CD4-positive, alpha-beta T cell (primary cell): Measurements from ENCODE around the gene ATG10. TPM values are rescaled to one million over a fixed set of nuclear protein-coding genes. Genes with fewer than 3 reads are reported as not detected.

Source experiments
- ATAC-seq: fragments of 200-7000 bp; cut with Tn5 transposase; one replicate; pipeline ENCODE4 v1.10.0; 2022; ENCODE audit warnings: mild to moderate bottlenecking; ENCODE audit not compliant: poor library complexity
- CTCF ChIA-PET: fragments of 350-600 bp; sonication (Branson Sonifier 250); formaldehyde crosslinking; loops from one replicate; lab custom pipeline; 2021; ENCODE audit warnings: antibody characterized with exemption, inconsistent platforms; lab: Charles Lee
- POLR2A ChIA-PET: fragments of 350-600 bp; sonication (Branson Sonifier 250); formaldehyde crosslinking; loops from one replicate; lab custom pipeline; 2021; ENCODE audit warnings: antibody characterized with exemption, inconsistent platforms; lab: Charles Lee
- DNase-seq, 14 experiments: peaks; one replicate each; pipeline ENCODE4 v3.0.0-alpha.2; 2013 to 2020; ENCODE audit warnings: mixed read lengths in 2 of 14
- H3K27ac ChIP-seq, 2 donors: one replicate each; pipeline versions ENCODE4 v1.5.1 to v1.7.0; 2013; ENCODE audit warnings: low read length in 2 of 2, low read depth in 1 of 2, mild to moderate bottlenecking in 1 of 2
- H3K27me3 ChIP-seq, 2 experiments: 1 replicate in 1 of 2; 2 replicates in 1 of 2; pipeline versions ENCODE4 v1.6.1 to v1.7.0; 2013; ENCODE audit warnings: low read length in 2 of 2, control low read depth in 1 of 2, mild to moderate bottlenecking in 1 of 2, moderate library complexity in 1 of 2; ENCODE audit not compliant: insufficient read depth in 2 of 2, control insufficient read depth in 1 of 2
- H3K36me3 ChIP-seq: one replicate; pipeline ENCODE4 v1.6.1; 2013; ENCODE audit warnings: low read length, control low read depth; ENCODE audit not compliant: insufficient read depth
- H3K4me1 ChIP-seq: one replicate; pipeline ENCODE4 v1.6.1; 2013; ENCODE audit warnings: low read length, control low read depth; ENCODE audit not compliant: insufficient read depth
- H3K4me3 ChIP-seq: one replicate; pipeline ENCODE4 v1.5.1; 2013; ENCODE audit warnings: mild to moderate bottlenecking, low read length, moderate library complexity
- H3K9me3 ChIP-seq, 2 experiments: 1 replicate in 1 of 2; 2 replicates in 1 of 2; pipeline versions ENCODE4 v1.6.1 to v1.7.0; 2013; ENCODE audit warnings: low read length in 2 of 2, mild to moderate bottlenecking in 2 of 2, control low read depth in 1 of 2, moderate library complexity in 1 of 2; ENCODE audit not compliant: control insufficient read depth in 1 of 2, insufficient read depth in 1 of 2
- H3K27ac Mint-ChIP-seq: one replicate; pipeline ENCODE4 v1.8.0; 2020; ENCODE audit warnings: mixed read lengths
- H3K27me3 Mint-ChIP-seq: one replicate; pipeline ENCODE4 v1.8.0; 2021; ENCODE audit warnings: mixed read lengths
- H3K36me3 Mint-ChIP-seq: one replicate; pipeline ENCODE4 v1.8.0; 2021; ENCODE audit warnings: low read depth, mixed read lengths
- H3K4me1 Mint-ChIP-seq: one replicate; pipeline ENCODE4 v1.8.0; 2021; ENCODE audit warnings: low read depth, mixed read lengths
- H3K4me3 Mint-ChIP-seq: one replicate; pipeline ENCODE4 v1.8.0; 2020; ENCODE audit warnings: mild to moderate bottlenecking, mixed read lengths
- H3K9me3 Mint-ChIP-seq: one replicate; pipeline ENCODE4 v1.8.0; 2020; ENCODE audit warnings: mixed read lengths
- intact Hi-C, 2 experiments: fragments of 100-400 bp; cut with DNase I in 1 of 2; cut with micrococcal nuclease in 1 of 2; formaldehyde crosslinking; loops; one replicate each; pipeline versions ENCODE4 v1.15.1 to v1.9.0; 2023 to 2025; cut with DNase I, micrococcal nuclease
- total RNA-seq, 174 experiments: library from RNA in 2 of 174; stranded (reverse) in 2 of 174; gene quantifications; one replicate each; pipeline ENCODE4 v1.2.3 and lab custom pipeline; 2021 to 2026
- TF ChIP-seq, protein P1 (sequence below): fragments of 200-600 bp; IDR thresholded peaks from one replicate; pipeline ENCODE4 v1.8.0; 2022; ENCODE audit warnings: antibody characterized with exemption, mild to moderate bottlenecking

The ATG10 gene
- total RNA-seq, 2 experiments from 2014 or later, result 4.7 to 5.3 TPM

DNA sequence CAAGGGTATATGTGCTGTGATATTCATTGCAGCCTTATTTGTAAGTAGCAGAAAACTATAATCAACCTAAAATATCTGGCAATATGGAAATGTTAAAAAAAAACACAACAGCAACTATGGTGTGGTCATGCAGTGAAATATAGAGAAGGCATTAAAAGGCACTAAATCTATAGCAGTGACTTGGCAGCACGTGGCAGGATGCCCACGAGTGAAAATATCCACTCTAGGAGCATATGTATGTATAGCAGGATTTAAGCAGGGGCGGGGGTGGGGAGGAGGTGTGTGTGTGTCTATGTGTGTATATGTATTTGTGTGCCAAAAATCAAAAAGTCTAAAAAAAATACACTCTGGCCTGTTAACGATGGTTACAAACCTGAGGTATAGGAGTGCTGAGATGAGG, 190.8 kb downstream of the ATG10 start:
- Histone ChIP-seq H3K4me3 (no peak overlapping the region), H3K27me3 (no peaks in the 10 kb centered on the region), H3K36me3 (no peaks in the 10 kb centered on the region), H3K27ac (no peak overlapping the region), H3K9me3 (no peaks in the 10 kb centered on the region), H3K4me1 (no peaks in the 10 kb centered on the region)
- no peaks in the 10 kb centered on the region for H3K36me3 Mint-ChIP-seq
- no peak for DNase-seq
- H3K27ac Mint-ChIP-seq, result no peak overlapping the region
- peaks cover 12% of the 10 kb centered on the region for H3K4me1 Mint-ChIP-seq
- TF ChIP-seq, protein P1, sequence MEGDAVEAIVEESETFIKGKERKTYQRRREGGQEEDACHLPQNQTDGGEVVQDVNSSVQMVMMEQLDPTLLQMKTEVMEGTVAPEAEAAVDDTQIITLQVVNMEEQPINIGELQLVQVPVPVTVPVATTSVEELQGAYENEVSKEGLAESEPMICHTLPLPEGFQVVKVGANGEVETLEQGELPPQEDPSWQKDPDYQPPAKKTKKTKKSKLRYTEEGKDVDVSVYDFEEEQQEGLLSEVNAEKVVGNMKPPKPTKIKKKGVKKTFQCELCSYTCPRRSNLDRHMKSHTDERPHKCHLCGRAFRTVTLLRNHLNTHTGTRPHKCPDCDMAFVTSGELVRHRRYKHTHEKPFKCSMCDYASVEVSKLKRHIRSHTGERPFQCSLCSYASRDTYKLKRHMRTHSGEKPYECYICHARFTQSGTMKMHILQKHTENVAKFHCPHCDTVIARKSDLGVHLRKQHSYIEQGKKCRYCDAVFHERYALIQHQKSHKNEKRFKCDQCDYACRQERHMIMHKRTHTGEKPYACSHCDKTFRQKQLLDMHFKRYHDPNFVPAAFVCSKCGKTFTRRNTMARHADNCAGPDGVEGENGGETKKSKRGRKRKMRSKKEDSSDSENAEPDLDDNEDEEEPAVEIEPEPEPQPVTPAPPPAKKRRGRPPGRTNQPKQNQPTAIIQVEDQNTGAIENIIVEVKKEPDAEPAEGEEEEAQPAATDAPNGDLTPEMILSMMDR, result no peak
- CTCF ChIA-PET, result no interaction called here
- H3K27me3 Mint-ChIP-seq, result no peaks in the 10 kb centered on the region
- no peak for ATAC-seq
- no peak overlapping the region for H3K4me3 Mint-ChIP-seq
- POLR2A ChIA-PET, result no interaction called here
- H3K9me3 Mint-ChIP-seq, result no peaks in the 10 kb centered on the region
- intact Hi-C loops, result loop anchor here in 1 of 2 experiments (10.0 kb wide), 1 partner anchor 408 kb away; the partner anchor contains the start of gene SSBP2

DNA sequence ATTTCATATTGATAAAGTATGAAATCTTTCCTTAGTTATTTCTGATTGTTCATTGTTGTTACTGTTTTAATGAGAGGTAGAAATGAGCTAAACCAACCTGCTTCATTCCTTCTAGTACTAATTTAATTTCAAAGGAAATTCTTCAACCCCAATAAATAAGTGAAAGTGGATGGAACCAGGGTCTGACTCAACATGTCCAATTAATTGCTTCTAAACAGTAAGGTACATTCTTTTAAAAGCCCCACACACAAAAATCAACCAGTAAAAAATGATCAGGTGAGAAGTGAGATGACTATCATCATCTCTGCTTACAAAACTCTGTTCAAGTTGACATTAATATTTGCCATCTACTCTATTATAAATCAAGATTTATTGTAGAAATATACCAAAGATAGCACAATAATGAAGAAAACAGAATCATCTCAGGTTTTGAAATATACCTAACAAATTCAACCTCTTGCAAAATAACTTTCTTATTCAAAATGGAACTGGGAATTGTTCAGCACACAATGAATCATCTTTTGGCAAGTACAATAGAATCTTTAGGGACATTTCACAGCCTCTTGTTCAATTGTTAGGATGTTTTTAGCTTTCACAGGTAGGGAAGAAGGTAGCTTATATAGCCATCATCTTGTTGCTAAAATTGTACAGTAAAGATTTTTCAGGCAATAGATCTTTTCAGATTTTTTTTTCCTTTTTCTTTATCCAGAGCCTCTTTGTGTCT, 191.8 kb downstream of the ATG10 start:
- H3K36me3 Mint-ChIP-seq, result no peaks in the 10 kb centered on the region
- ChIA-PET POLR2A (interaction anchor here (2.7 kb wide), 1 partner anchor 413 kb away, joined by 14 read pairs; the partner anchor contains the start of gene SSBP2), CTCF (interaction anchor here (1.7 kb wide), 1 partner anchor 15 kb away, joined by 3 read pairs; no protein-coding TSS in a partner anchor)
- Histone ChIP-seq H3K9me3 (no peaks in the 10 kb centered on the region), H3K27me3 (no peaks in the 10 kb centered on the region), H3K36me3 (no peaks in the 10 kb centered on the region), H3K4me1 (no peaks in the 10 kb centered on the region), H3K27ac (no peak overlapping the region), H3K4me3 (no peak overlapping the region)
- DNase-seq (no peak), ATAC-seq (no peak)
- H3K4me1 Mint-ChIP-seq, result peaks cover 12% of the 10 kb centered on the region
- H3K27me3 Mint-ChIP-seq, result no peaks in the 10 kb centered on the region
- TF ChIP-seq, protein P1, result no peak
- H3K27ac Mint-ChIP-seq, result no peak overlapping the region
- no peaks in the 10 kb centered on the region for H3K9me3 Mint-ChIP-seq
- intact Hi-C loops, result loop anchor here (1.0 to 10.0 kb wide), 3 partner anchors 409 to 738 kb away; partner anchors contain the start of gene SSBP2 (in 1 of the 2)
- no peak overlapping the region for H3K4me3 Mint-ChIP-seq

DNA sequence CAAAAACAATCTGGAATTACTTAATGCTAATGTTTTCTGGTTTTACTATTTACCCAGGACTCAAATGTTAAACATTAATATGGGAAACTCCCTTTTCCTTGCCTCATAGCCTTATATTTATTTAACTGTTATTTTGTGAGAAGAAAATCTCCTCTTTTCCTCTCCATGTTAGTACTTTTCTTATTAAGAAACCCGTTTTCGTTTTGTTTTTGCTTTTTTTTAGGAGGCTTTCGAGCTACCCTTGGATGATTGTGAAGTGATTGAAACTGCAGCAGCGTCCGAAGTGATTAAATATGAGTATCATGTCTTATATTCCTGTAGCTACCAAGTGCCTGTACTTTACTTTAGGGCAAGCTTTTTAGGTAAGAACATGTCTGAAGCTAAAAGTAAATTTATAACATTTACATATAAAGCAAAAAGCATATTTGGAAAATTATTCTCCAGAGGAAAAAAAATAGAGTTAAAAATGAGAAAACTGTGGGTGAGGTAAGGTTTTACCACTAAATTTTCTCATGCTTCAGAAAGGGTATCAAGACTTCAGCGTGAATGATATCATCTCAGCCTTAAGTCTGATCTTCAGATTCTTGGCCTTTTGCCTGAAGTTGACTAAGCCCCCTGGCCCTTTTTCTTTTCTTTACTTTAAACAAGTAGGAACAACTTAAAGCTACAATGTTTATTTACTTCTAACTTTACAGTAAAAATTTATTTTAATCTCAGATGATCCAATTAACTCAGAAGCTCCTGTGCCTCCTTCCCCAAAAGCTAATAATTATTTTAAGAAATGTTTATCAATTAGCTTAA, 192.6 kb downstream of the ATG10 start:
- TF ChIP-seq, protein P1, result no peak
- no peaks in the 10 kb centered on the region for H3K9me3 Mint-ChIP-seq
- no peak overlapping the region for H3K27ac ChIP-seq
- H3K36me3 ChIP-seq, result no peaks in the 10 kb centered on the region
- H3K4me3 ChIP-seq, result no peak overlapping the region
- DNase-seq, result no peak
- ATAC-seq, result no peak
- POLR2A ChIA-PET, result interaction anchor here (2.7 kb wide), 1 partner anchor 413 kb away, joined by 14 read pairs; the partner anchor contains the start of gene SSBP2
- no peak overlapping the region for H3K27ac Mint-ChIP-seq
- H3K36me3 Mint-ChIP-seq, result no peaks in the 10 kb centered on the region
- no peaks in the 10 kb centered on the region for H3K4me1 ChIP-seq
- CTCF ChIA-PET, result interaction anchor here (0.8 to 1.7 kb wide), 3 partner anchors 15 to 657 kb away, joined by 3 to 5 read pairs (median 3); no protein-coding TSS in a partner anchor
- peaks cover 12% of the 10 kb centered on the region for H3K4me1 Mint-ChIP-seq
- intact Hi-C loops, result loop anchor here (1.0 to 10.0 kb wide), 3 partner anchors 410 to 739 kb away; partner anchors contain the start of gene SSBP2 (in 1 of the 2)
- no peaks in the 10 kb centered on the region for H3K27me3 ChIP-seq
- no peak overlapping the region for H3K4me3 Mint-ChIP-seq
- H3K9me3 ChIP-seq, result no peaks in the 10 kb centered on the region
- H3K27me3 Mint-ChIP-seq, result no peaks in the 10 kb centered on the region
